H9 (cell line): ENCODE data around the gene TAS1R1. TPM values are rescaled to one million over a fixed set of nuclear protein-coding genes. Genes with fewer than 3 reads are reported as not detected.

Experiments
- DNase-seq: peaks from one replicate; pipeline ENCODE4 v3.0.0-alpha.2; 2017
- H2AFZ ChIP-seq: one replicate; pipeline ENCODE4 v1.6.1; 2013; ENCODE audit warnings: mild to moderate bottlenecking, low read length, control low read depth, moderate library complexity
- H2AK5ac ChIP-seq: 2 replicates; pipeline ENCODE4 v1.6.1; 2013; ENCODE audit warnings: low read length, control low read depth, mixed read lengths; ENCODE audit not compliant: insufficient read length
- H2BK120ac ChIP-seq: one replicate; pipeline ENCODE4 v1.6.1; 2013; ENCODE audit warnings: low read depth, mild to moderate bottlenecking, low read length, control low read depth, inconsistent platforms; ENCODE audit not compliant: poor library complexity, severe bottlenecking
- H2BK12ac ChIP-seq: 2 replicates; pipeline ENCODE4 v1.6.1; 2013; ENCODE audit warnings: low read length, control low read depth, mixed read lengths, low read depth; ENCODE audit not compliant: insufficient read length
- H2BK15ac ChIP-seq: 2 replicates; pipeline ENCODE4 v1.6.1; 2013; ENCODE audit warnings: low read depth, low read length, control low read depth
- H2BK20ac ChIP-seq: one replicate; pipeline ENCODE4 v1.6.1; 2013; ENCODE audit warnings: low read depth, mild to moderate bottlenecking, low read length, control low read depth, inconsistent platforms; ENCODE audit not compliant: poor library complexity, severe bottlenecking
- H2BK5ac ChIP-seq: 2 replicates; pipeline ENCODE4 v1.6.1; 2013; ENCODE audit warnings: low read length, control low read depth, mixed read lengths; ENCODE audit not compliant: insufficient read length
- H3K14ac ChIP-seq: 2 replicates; pipeline ENCODE4 v1.6.1; 2013; ENCODE audit warnings: low read length, control low read depth; ENCODE audit not compliant: insufficient read depth
- H3K18ac ChIP-seq: 2 replicates; pipeline ENCODE4 v1.6.1; 2013; ENCODE audit warnings: low read depth, mild to moderate bottlenecking, mixed read lengths, low read length, control low read depth; ENCODE audit not compliant: insufficient read length
- H3K23ac ChIP-seq: 2 replicates; pipeline ENCODE4 v1.6.1; 2013; ENCODE audit warnings: low read length, control low read depth, mixed read lengths, low read depth; ENCODE audit not compliant: insufficient read length
- H3K23me2 ChIP-seq: 2 replicates; pipeline ENCODE4 v1.6.1; 2013; ENCODE audit warnings: low read depth, mild to moderate bottlenecking, mixed read lengths, low read length, control low read depth; ENCODE audit not compliant: insufficient read length, poor library complexity, severe bottlenecking
- H3K27ac ChIP-seq: 2 replicates; pipeline ENCODE4 v1.5.1; 2013; ENCODE audit warnings: low read length, control low read depth, mixed read lengths, low read depth; ENCODE audit not compliant: insufficient read length
- H3K27me3 ChIP-seq: 2 replicates; pipeline ENCODE4 v1.6.1; 2013; ENCODE audit warnings: low read length, control low read depth, inconsistent platforms; ENCODE audit not compliant: insufficient read depth
- H3K4ac ChIP-seq: 2 replicates; pipeline ENCODE4 v1.6.1; 2013; ENCODE audit warnings: low read depth, mild to moderate bottlenecking, control low read depth, inconsistent platforms, low read length, moderate library complexity
- H3K4me1 ChIP-seq: 2 replicates; pipeline ENCODE4 v1.6.1; 2013; ENCODE audit warnings: low read length, control low read depth, inconsistent platforms; ENCODE audit not compliant: insufficient read depth
- H3K4me2 ChIP-seq: 2 replicates; pipeline ENCODE4 v1.6.1; 2013; ENCODE audit warnings: low read length, control low read depth, mixed read lengths; ENCODE audit not compliant: insufficient read length, insufficient read depth
- H3K56ac ChIP-seq: 2 replicates; pipeline ENCODE4 v1.6.1; 2013; ENCODE audit warnings: low read depth, mild to moderate bottlenecking, mixed read lengths, low read length, control low read depth; ENCODE audit not compliant: insufficient read length
- H3K79me1 ChIP-seq: 2 replicates; pipeline ENCODE4 v1.6.1; 2013; ENCODE audit warnings: low read depth, mild to moderate bottlenecking, moderate library complexity, low read length, control low read depth, inconsistent platforms; ENCODE audit not compliant: insufficient read depth, poor library complexity, severe bottlenecking
- H3K79me2 ChIP-seq: 2 replicates; pipeline ENCODE4 v1.6.1; 2013; ENCODE audit warnings: low read length, control low read depth, inconsistent platforms; ENCODE audit not compliant: insufficient read depth
- H3K9ac ChIP-seq: 2 replicates; pipeline ENCODE4 v1.6.1; 2013; ENCODE audit warnings: low read length, control low read depth, mixed read lengths; ENCODE audit not compliant: insufficient read length; ENCODE audit errors: extremely low read depth
- H3K9me3 ChIP-seq: one replicate; pipeline ENCODE4 v1.6.1; 2013; ENCODE audit warnings: low read depth, low read length, inconsistent platforms; ENCODE audit not compliant: control insufficient read depth
- H3T11ph ChIP-seq: one replicate; pipeline ENCODE4 v1.6.1; 2013; ENCODE audit warnings: mild to moderate bottlenecking, low read length, control low read depth, inconsistent platforms
- H4K20me1 ChIP-seq: one replicate; pipeline ENCODE4 v1.6.1; 2013; ENCODE audit not compliant: control insufficient read depth, insufficient read length, insufficient read depth
- H4K5ac ChIP-seq: 2 replicates; pipeline ENCODE4 v1.6.1; 2013; ENCODE audit warnings: low read depth, mild to moderate bottlenecking, mixed read lengths, low read length, control low read depth; ENCODE audit not compliant: insufficient read length
- H4K8ac ChIP-seq: replicated peaks from 2 replicates; pipeline ENCODE4 v1.6.1; 2013; ENCODE audit warnings: low read length, control low read depth, mixed read lengths, low read depth; ENCODE audit not compliant: insufficient read length
- H4K91ac ChIP-seq: 2 replicates; pipeline ENCODE4 v1.6.1; 2013; ENCODE audit warnings: low read depth, mild to moderate bottlenecking, moderate library complexity, mixed read lengths, low read length, control low read depth; ENCODE audit not compliant: insufficient read length
- H3K27ac Mint-ChIP-seq, 3 experiments: 2 replicates in 2 of 3; 3 replicates in 1 of 3; pipeline ENCODE4 v1.8.0; 2020 to 2021; ENCODE audit warnings: mixed read lengths in 3 of 3, mild to moderate bottlenecking in 1 of 3, moderate library complexity in 1 of 3
- H3K27me3 Mint-ChIP-seq: 2 replicates; pipeline ENCODE4 v1.8.0; 2021; ENCODE audit warnings: low read depth, mild to moderate bottlenecking, moderate library complexity, mixed read lengths
- H3K36me3 Mint-ChIP-seq, 3 experiments: 2 replicates in 2 of 3; 3 replicates in 1 of 3; pipeline ENCODE4 v1.8.0; 2020 to 2021; ENCODE audit warnings: low read depth in 3 of 3, mixed read lengths in 3 of 3; ENCODE audit not compliant: insufficient read depth in 1 of 3
- H3K4me1 Mint-ChIP-seq, 2 experiments: 2 replicates each; pipeline ENCODE4 v1.8.0; 2020; ENCODE audit warnings: mixed read lengths in 2 of 2
- H3K4me3 Mint-ChIP-seq, 2 experiments: 2 replicates in 1 of 2; 3 replicates in 1 of 2; pipeline ENCODE4 v1.8.0; 2020 to 2021; ENCODE audit warnings: mild to moderate bottlenecking in 2 of 2, mixed read lengths in 2 of 2, moderate library complexity in 1 of 2
- H3K9me3 Mint-ChIP-seq, 2 experiments: 2 replicates in 1 of 2; 3 replicates in 1 of 2; pipeline ENCODE4 v1.8.0; 2020; ENCODE audit warnings: mild to moderate bottlenecking in 2 of 2, mixed read lengths in 2 of 2, moderate library complexity in 1 of 2
- CTCF ChIP-seq: fragments of 200-600 bp; sonication (generic); conservative IDR thresholded peaks from 3 replicates; pipeline ENCODE4 v1.8.0; 2021; ENCODE audit warnings: antibody characterized with exemption, mild to moderate bottlenecking
- WGBS: extraction: QIAGEN DNeasy Blood & Tissue Kit; methylation state at CpG from one replicate; pipeline ENCODE4 v1.1.7; 2013; ENCODE audit warnings: missing lambda C conversion rate, low lambda C conversion rate, mixed read lengths; ENCODE audit not compliant: insufficient read length; ENCODE audit errors: extremely low coverage; 5-methylcytosine and 5-hydroxymethylcytosine counted together
- total RNA-seq: library from RNA; stranded (reverse); gene quantifications from 2 replicates; pipeline ENCODE4 v1.2.1, GENCODE V29; 2021

Gene TAS1R1
- total RNA-seq, 1 experiment from 2014 or later = not detected

DNA sequence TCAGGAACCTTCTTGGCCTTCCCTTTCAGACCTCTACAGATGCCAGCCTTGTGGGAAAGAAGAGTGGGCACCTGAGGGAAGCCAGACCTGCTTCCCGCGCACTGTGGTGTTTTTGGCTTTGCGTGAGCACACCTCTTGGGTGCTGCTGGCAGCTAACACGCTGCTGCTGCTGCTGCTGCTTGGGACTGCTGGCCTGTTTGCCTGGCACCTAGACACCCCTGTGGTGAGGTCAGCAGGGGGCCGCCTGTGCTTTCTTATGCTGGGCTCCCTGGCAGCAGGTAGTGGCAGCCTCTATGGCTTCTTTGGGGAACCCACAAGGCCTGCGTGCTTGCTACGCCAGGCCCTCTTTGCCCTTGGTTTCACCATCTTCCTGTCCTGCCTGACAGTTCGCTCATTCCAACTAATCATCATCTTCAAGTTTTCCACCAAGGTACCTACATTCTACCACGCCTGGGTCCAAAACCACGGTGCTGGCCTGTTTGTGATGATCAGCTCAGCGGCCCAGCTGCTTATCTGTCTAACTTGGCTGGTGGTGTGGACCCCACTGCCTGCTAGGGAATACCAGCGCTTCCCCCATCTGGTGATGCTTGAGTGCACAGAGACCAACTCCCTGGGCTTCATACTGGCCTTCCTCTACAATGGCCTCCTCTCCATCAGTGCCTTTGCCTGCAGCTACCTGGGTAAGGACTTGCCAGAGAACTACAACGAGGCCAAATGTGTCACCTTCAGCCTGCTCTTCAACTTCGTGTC lies 23.7 kb downstream of the TAS1R1 start:
- H3K4ac ChIP-seq = no peak overlapping the region
- no peak overlapping the region for H4K5ac ChIP-seq
- H3K23ac ChIP-seq = no peak overlapping the region
- peaks cover 7% of the 10 kb centered on the region for H3K23me2 ChIP-seq
- H3T11ph ChIP-seq = no peak overlapping the region
- peaks cover 0 to 9% (median 2%) of the 10 kb centered on the region in 3 experiments; a peak in 4 of 7 replicates for H3K36me3 Mint-ChIP-seq
- peak overlapping the region; percentile 92 to 95; a peak in 4 of 5 replicates for H3K4me3 Mint-ChIP-seq
- H2AK5ac ChIP-seq = no peak overlapping the region
- no peak overlapping the region for H2BK120ac ChIP-seq
- no peaks in the 10 kb centered on the region for H3K79me2 ChIP-seq
- no peak overlapping the region for H2BK15ac ChIP-seq
- H4K91ac ChIP-seq = no peak overlapping the region
- no peaks in the 10 kb centered on the region for H3K27me3 ChIP-seq
- no peak overlapping the region for H2AFZ ChIP-seq
- peak overlapping the region; percentile 75 to 87 (median 76); a peak in 3 of 7 replicates for H3K27ac Mint-ChIP-seq
- H3K27ac ChIP-seq = no peak overlapping the region
- no CpG with 5 or more reads among the region's 14 CpGs for WGBS
- TF ChIP-seq CTCF = no peak
- peaks cover 17% of the 10 kb centered on the region for H3K27me3 Mint-ChIP-seq
- peaks cover 4% of the 10 kb centered on the region for H3K79me1 ChIP-seq
- no peak overlapping the region for H3K9ac ChIP-seq
- no peak overlapping the region for H2BK20ac ChIP-seq
- peak overlapping the region; percentile 18 for H3K18ac ChIP-seq
- no peak overlapping the region for H2BK12ac ChIP-seq
- peak overlapping the region; percentile 27 for H3K14ac ChIP-seq
- H3K4me1 ChIP-seq = no peaks in the 10 kb centered on the region; the same call in 1 of the 2 replicates
- H2BK5ac ChIP-seq = no peak overlapping the region
- no peaks in the 10 kb centered on the region for H4K20me1 ChIP-seq
- H3K9me3 Mint-ChIP-seq = no peaks in the 10 kb centered on the region; a peak in 1 of 5 replicates
- H3K56ac ChIP-seq = no peak overlapping the region
- H3K9me3 ChIP-seq = no peaks in the 10 kb centered on the region
- peaks cover 16 to 17% of the 10 kb centered on the region in 2 experiments for H3K4me1 Mint-ChIP-seq
- no peak for DNase-seq
- H4K8ac ChIP-seq = no peak overlapping the region
- peak overlapping the region; percentile 60 for H3K4me2 ChIP-seq
